Smooth muscle cell of the brain vasculature (primary cell): ENCODE measurements around the gene EXOC3.
"Not testable (repeated sequence)": the region's sequence is repeated elsewhere in the genome, so short reads cannot be mapped to it uniquely, and the experiment has no call there.

Source experiments
- DNase-seq: peaks from one replicate; pipeline ENCODE4 v3.0.0-alpha.2; 2012; ENCODE audit warnings: low read depth, low spot score

The EXOC3 gene

GRCh38 chr5:442335-443238, at the start of gene EXOC3:
EXOC3 (plus strand) TSS chr5:443176; CDS start chr5:446206, 3,030 bp downstream.
- no peak for DNase-seq

- no peak for DNase-seq
Measured at GRCh38 chr5:393846-394275, 49.1 kb upstream of the EXOC3 start.

GRCh38 chr5:394671-395155, 48.3 kb upstream of the EXOC3 start:
- DNase-seq, result no peak

- DNase-seq, result no peak
Measured at GRCh38 chr5:395156-395920, 47.6 kb upstream of the EXOC3 start.

GRCh38 chr5:395921-396530, 47.0 kb upstream of the EXOC3 start:
- DNase-seq, result no peak

- DNase-seq, result no peak
Measured at GRCh38 chr5:396531-396961, 46.4 kb upstream of the EXOC3 start.

GRCh38 chr5:398141-398474, 44.9 kb upstream of the EXOC3 start:
- DNase-seq, result not testable (repeated sequence)

- no peak for DNase-seq
Measured at GRCh38 chr5:398475-399295, 44.3 kb upstream of the EXOC3 start.

- peak; percentile 80 for DNase-seq
Measured at GRCh38 chr5:399296-400281, 43.4 kb upstream of the EXOC3 start.

- DNase-seq, result no peak
Measured at GRCh38 chr5:400282-401145, 42.5 kb upstream of the EXOC3 start.

GRCh38 chr5:401146-402034, 41.6 kb upstream of the EXOC3 start:
- no peak for DNase-seq

- not testable (repeated sequence) for DNase-seq
Measured at GRCh38 chr5:402219-402614, 40.8 kb upstream of the EXOC3 start.

- DNase-seq, result no peak
Measured at GRCh38 chr5:402615-403359, 40.2 kb upstream of the EXOC3 start.

- no peak for DNase-seq
Measured at GRCh38 chr5:403995-404394, 39.0 kb upstream of the EXOC3 start.

- no peak for DNase-seq
Measured at GRCh38 chr5:404666-405241, 38.2 kb upstream of the EXOC3 start.

- DNase-seq, result no peak
Measured at GRCh38 chr5:405421-405820, 37.6 kb upstream of the EXOC3 start.

- DNase-seq, result no peak
Measured at GRCh38 chr5:406041-406440, 36.9 kb upstream of the EXOC3 start.
